ENCODE results near the gene LRMDA.

GRCh38 chr10:76082232-76082631 lies 650.8 kb downstream of the LRMDA start:
- TF ChIP-seq CTCF (IDR thresholded peaks at IDR 0.05) (no peak), POLR2A (IDR thresholded peaks at IDR 0.05) (no peak)

Data from adrenal gland (tissue), 5 donors.